Measurements from ENCODE around the gene KRT78.

- TF ChIP-seq CTCF (conservative IDR thresholded peaks at IDR 0.05; ENCODE audit: low read length): no peak
- no peak for TF ChIP-seq EZH2phosphoT487 (IDR thresholded peaks at IDR 0.05; ENCODE audit: borderline replicate concordance)
Measured at GRCh38 chr12:52808573-52809160, 40.1 kb downstream of the KRT78 start.
